Heart right ventricle (tissue), 16 donors: ENCODE data around the gene RLF. TPM values are rescaled to one million over a fixed set of nuclear protein-coding genes. Genes with fewer than 3 reads are reported as not detected.

ENCODE experiments used
- ATAC-seq, 8 donors: fragments of 200-7000 bp; cut with Tn5 transposase; one replicate each; pipeline ENCODE4 v1.9.1; 2020; ENCODE audit warnings: mild to moderate bottlenecking in 8 of 8, moderate library complexity in 8 of 8, moderate number of reproducible peaks in 1 of 8
- DNase-seq, 2 donors: peaks; one replicate each; pipeline ENCODE4 v3.0.0-alpha.2; 2020
- H3K27ac ChIP-seq, 10 donors: fragments of 200-600 bp; sonication (generic) in 2 of 10; one replicate each; pipeline versions ENCODE4 v1.5.0 to v1.8.0; 2020 to 2022; ENCODE audit warnings: mild to moderate bottlenecking in 3 of 10
- H3K27me3 ChIP-seq, 7 donors: fragments of 200-600 bp; one replicate each; pipeline ENCODE4 v1.8.0; 2021 to 2022; ENCODE audit warnings: mild to moderate bottlenecking in 2 of 7
- H3K36me3 ChIP-seq, 9 donors: fragments of 200-600 bp; sonication (generic) in 1 of 9; one replicate each; pipeline versions ENCODE4 v1.5.0 to v1.8.0; 2020 to 2022; ENCODE audit warnings: mild to moderate bottlenecking in 2 of 9
- H3K4me1 ChIP-seq, 9 donors: fragments of 200-600 bp; sonication (generic) in 1 of 9; one replicate each; pipeline versions ENCODE4 v1.5.0 to v1.8.0; 2020 to 2022; ENCODE audit warnings: mild to moderate bottlenecking in 4 of 9
- H3K4me3 ChIP-seq, 10 donors: fragments of 200-600 bp; sonication (generic) in 2 of 10; one replicate each; pipeline versions ENCODE4 v1.5.0 to v1.8.0; 2020 to 2022; ENCODE audit warnings: mild to moderate bottlenecking in 7 of 10, moderate library complexity in 2 of 10
- H3K9me3 ChIP-seq, 11 donors: fragments of 200-600 bp in 10 of 11; sonication (generic) in 2 of 11; one replicate each; pipeline versions ENCODE4 v1.5.0 to v1.8.0; 2013 to 2022; ENCODE audit warnings: mild to moderate bottlenecking in 2 of 11, control low read depth in 1 of 11, moderate library complexity in 1 of 11
- WGBS, 2 donors: extraction: QIAGEN DNeasy Blood & Tissue Kit; methylation state at CpG; one replicate each; pipeline ENCODE4 v1.1.7; 2013; ENCODE audit warnings: inconsistent platforms in 1 of 2; 5-methylcytosine and 5-hydroxymethylcytosine counted together
- intact Hi-C, 10 donors: fragments of 100-400 bp; cut with DNase I; formaldehyde crosslinking; loops; one replicate each; pipeline versions ENCODE4 v1.11.1 to v1.14.2; 2022
- polyA plus RNA-seq, 2 donors: library from polyadenylated mRNA; stranded (reverse); fragments of 200-250 nt; gene quantifications; one replicate each; pipeline ENCODE4 v1.2.3, GENCODE V29; 2013
- total RNA-seq, 10 donors: library from RNA; stranded (reverse); fragmentation: NEBNext Ultra II Directional in 3 of 10; extraction: Animal tissue kit (Norgen Biotek cat#: 25700) in 3 of 10; gene quantifications; one replicate each; pipeline versions ENCODE4 v1.2.1 to v1.2.4, GENCODE V29; 2021 to 2023
- TF ChIP-seq, protein P1 (sequence below), 9 donors: fragments of 200-600 bp; sonication (generic) in 2 of 9; IDR thresholded peaks; one replicate each; pipeline versions ENCODE4 v1.5.0 to v1.8.0; 2021 to 2022; ENCODE audit warnings: antibody characterized with exemption in 9 of 9, mild to moderate bottlenecking in 5 of 9, moderate library complexity in 1 of 9
- donor health status: Arrhythmogenic right ventricular cardiomyopathy.
- donor health status: ischemic (EF 13 %, LVEDD 7.1; RV severe dilation, severe dysfunction).
- donor health status: healthy with polysubstance abuse.
- donor health status: DM: no; HTN: yes; CAD: no.
- donor health status: DM: no; HTN: no; CAD: no.
- donor health status: ischemic (EF 25% LVEDD 6.9; RV normal size, moderate dysfunction).
- donor health status: ischemic (EF 25% LVEDD 5.7; RV mildly dilated, moderate dysfunction).
- donor health status: healthy.
- donor health status: DM: yes; HTN: yes; CAD: no.
- donor health status: Ischemic cardiomyopathy.
- donor health status: ischemic (EF 35%, LVEDD 5.7; RV mildly dilated, moderate dysfunction).
- donor health status: nonischemic (EF 11% LVEDD 7.7; RV severe dilation, severe dysfunction).
- donor health status: DM: yes; HTN: yes; CAD: no.
- donor health status: PGD.
- donor health status: ischemic (EF 29% LVEDD 5.4; RV normal size, mild dysfunction).
- donor health status: nonischemic (EF 23%, LVEDD 6.1; RV moderate dilation, normal function).

The RLF gene
- total and polyA plus RNA-seq, 12 donors: 3.8 to 17.3 (median 12.4) TPM

DNA sequence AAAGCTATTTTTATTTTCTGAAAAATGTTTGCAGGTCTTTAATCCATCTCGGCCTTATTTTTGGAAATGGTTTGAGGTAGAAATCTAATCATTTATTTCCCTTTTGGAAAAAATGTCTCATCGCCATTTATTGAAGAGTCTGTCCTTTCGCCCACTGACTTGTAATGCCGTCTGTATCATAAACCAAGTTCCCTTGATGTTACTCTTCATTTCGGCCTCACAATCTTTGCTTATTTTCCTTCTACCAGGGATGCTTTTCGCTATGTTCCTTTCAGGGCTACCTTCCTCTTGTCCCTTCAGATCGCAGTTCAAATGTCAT lies 422 bp upstream of the RLF start:
- ATAC-seq (no peak), DNase-seq (no peak)
- intact Hi-C loops: loop anchor here in 5 of 10 donors (2.0 to 10.0 kb wide), 4 partner anchors 74 to 152 kb away; partner anchors contain the start of gene ZMPSTE24 (in 2 of the 5)
- no peaks in the 10 kb centered on the region for H3K36me3 ChIP-seq
- H3K9me3 ChIP-seq: no peaks in the 10 kb centered on the region
- peaks cover 0 to 44% (median 39%) of the 10 kb centered on the region in 9 donors for H3K4me1 ChIP-seq
- TF ChIP-seq, protein P1, sequence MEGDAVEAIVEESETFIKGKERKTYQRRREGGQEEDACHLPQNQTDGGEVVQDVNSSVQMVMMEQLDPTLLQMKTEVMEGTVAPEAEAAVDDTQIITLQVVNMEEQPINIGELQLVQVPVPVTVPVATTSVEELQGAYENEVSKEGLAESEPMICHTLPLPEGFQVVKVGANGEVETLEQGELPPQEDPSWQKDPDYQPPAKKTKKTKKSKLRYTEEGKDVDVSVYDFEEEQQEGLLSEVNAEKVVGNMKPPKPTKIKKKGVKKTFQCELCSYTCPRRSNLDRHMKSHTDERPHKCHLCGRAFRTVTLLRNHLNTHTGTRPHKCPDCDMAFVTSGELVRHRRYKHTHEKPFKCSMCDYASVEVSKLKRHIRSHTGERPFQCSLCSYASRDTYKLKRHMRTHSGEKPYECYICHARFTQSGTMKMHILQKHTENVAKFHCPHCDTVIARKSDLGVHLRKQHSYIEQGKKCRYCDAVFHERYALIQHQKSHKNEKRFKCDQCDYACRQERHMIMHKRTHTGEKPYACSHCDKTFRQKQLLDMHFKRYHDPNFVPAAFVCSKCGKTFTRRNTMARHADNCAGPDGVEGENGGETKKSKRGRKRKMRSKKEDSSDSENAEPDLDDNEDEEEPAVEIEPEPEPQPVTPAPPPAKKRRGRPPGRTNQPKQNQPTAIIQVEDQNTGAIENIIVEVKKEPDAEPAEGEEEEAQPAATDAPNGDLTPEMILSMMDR (IDR thresholded peaks at IDR 0.05): no peak
- peaks cover 0 to 2% (median 0%) of the 10 kb centered on the region in 7 donors for H3K27me3 ChIP-seq
- H3K27ac ChIP-seq: peak overlapping the region; percentile 59 to 98 (median 92)
- 34 to 35% methylated on average over 7 of the region's 7 CpGs for WGBS, 2 donors
- H3K4me3 ChIP-seq: peak overlapping the region in 9 of 10 donors; percentile 59 to 97 (median 89)

DNA sequence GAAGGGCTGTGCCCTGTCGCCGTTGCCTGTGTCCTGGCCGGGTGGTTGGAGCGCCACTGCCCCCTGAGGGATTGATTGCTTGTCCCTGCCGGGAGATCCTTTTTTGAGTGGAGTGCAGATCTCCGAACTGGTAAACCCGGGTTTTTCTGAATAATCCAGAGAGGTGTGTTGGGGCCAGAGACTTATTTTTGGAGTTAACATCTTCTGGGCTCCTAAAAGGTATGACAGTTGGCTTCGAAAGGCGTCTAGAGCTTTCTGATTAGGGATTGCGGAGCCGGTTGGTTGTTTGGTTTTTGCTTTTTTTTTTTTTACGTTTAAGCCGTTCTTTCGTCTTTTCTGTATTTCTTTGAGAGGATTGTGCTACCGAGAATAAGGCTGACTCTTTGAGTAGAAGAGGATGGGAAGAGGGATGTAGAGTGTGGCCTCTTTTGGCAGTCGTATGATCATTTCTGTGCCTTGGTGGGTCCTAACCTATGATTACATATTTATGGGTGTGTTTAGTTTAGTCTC lies 756 bp downstream of the RLF start:
- no peak for DNase-seq
- Histone ChIP-seq H3K27ac (peak overlapping the region; percentile 59 to 98 (median 92)), H3K4me3 (peak overlapping the region; percentile 59 to 97 (median 90)), H3K27me3 (no peaks in the 10 kb centered on the region), H3K36me3 (no peaks in the 10 kb centered on the region), H3K4me1 (peaks cover 0 to 48% (median 40%) of the 10 kb centered on the region in 9 donors), H3K9me3 (no peaks in the 10 kb centered on the region)
- ATAC-seq: peak in 2 of 8 donors; percentile 31 to 75
- TF ChIP-seq, protein P1 (IDR thresholded peaks at IDR 0.05): peak in 2 of 9 donors; percentile 9 to 31
- intact Hi-C loops: loop anchor here in 5 of 10 donors (2.0 to 10.0 kb wide), 4 partner anchors 73 to 150 kb away; partner anchors contain the start of gene ZMPSTE24 (in 2 of the 5)
- WGBS, 2 donors: 0% methylated on average over 16 of the region's 16 CpGs

DNA sequence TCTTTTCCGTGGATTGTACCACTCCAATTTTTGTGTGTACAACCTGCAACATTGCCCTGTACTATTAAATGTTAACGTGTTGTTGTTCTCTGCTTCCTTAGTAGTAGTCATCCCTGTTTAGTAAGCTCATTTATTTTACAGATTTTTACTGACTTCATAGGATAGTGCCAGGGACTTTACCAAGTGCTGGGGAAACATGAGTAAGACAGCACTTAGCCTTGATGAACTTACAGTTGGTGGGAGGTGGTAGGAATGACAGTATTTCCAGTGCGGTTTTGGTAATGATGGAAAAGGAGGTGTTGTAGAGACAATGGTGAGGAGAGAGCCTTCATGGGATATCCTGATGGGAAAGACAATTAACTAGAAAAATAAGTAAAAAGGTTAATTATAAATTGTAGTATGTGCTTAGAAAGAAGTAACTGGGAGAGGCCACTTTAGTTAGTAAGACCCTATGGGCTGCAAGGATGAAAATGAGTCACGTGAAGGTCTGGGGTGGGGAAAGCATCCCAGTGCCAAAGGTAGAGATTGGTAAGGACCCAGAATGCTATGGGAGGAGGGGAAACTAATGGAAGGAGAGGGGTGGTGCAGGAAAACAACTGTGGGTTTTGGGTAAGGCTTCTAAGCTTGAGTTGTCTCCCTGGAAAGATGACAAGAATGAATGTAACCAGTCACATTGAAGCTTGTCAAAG lies 1.7 kb downstream of the RLF start:
- intact Hi-C loops: loop anchor here in 4 of 10 donors (5.0 to 10.0 kb wide), 3 partner anchors 72 to 149 kb away; partner anchors contain the start of gene ZMPSTE24 (in 2 of the 4)
- H3K27me3 ChIP-seq: no peaks in the 10 kb centered on the region
- H3K27ac ChIP-seq: peak overlapping the region in 4 of 10 donors; percentile 92 to 98 (median 98)
- H3K36me3 ChIP-seq: peaks cover 0 to 2% (median 0%) of the 10 kb centered on the region in 9 donors
- peaks cover 0 to 57% (median 50%) of the 10 kb centered on the region in 9 donors for H3K4me1 ChIP-seq
- no peak for ATAC-seq
- WGBS, 2 donors: 7 to 10% methylated on average over 4 of the region's 4 CpGs
- peak overlapping the region; percentile 59 to 97 (median 90) for H3K4me3 ChIP-seq
- DNase-seq: no peak
- TF ChIP-seq, protein P1 (IDR thresholded peaks at IDR 0.05): no peak
- no peaks in the 10 kb centered on the region for H3K9me3 ChIP-seq

DNA sequence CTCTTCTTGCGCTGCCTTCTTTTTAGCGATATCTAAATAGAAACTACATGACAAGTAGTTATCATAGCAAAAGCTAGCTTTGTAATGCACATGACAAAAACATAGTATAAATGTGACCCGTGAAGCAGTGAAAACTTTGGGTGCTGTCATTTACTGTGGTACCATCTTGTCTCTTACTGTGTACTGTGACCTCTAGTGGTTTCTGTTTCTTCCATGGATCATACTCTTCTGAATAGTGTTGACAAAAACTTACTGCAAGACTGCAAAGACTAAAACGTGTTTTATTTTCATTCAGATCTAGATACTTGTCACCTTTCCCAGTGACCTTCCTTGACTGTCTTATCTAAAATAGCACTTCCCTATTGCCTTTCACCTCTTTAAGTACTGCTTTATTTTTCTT lies 6.1 kb downstream of the RLF start:
- WGBS, 2 donors: 72 to 74% methylated on average over 4 of the region's 4 CpGs
- DNase-seq (no peak), ATAC-seq (no peak)
- Histone ChIP-seq H3K27ac (no peak overlapping the region), H3K9me3 (no peaks in the 10 kb centered on the region), H3K4me1 (peaks cover 0 to 64% (median 52%) of the 10 kb centered on the region in 9 donors), H3K36me3 (peaks cover 0 to 3% (median 0%) of the 10 kb centered on the region in 9 donors), H3K4me3 (no peak overlapping the region), H3K27me3 (no peaks in the 10 kb centered on the region)
- intact Hi-C loops: loop anchor here in 1 of 10 donors (10.0 kb wide), 1 partner anchor 67 kb away; no protein-coding TSS in a partner anchor
- TF ChIP-seq, protein P1 (IDR thresholded peaks at IDR 0.05): no peak
